HEK293 (cell line): ENCODE results near the gene PFN2.

ENCODE experiments used
- CTCF ChIP-seq: fragments of 450-650 bp; formaldehyde crosslinking; IDR thresholded peaks from 2 replicates; pipeline ENCODE4 v1.5.1; 2016; ENCODE audit warnings: missing biosample characterization, missing genetic modification characterization
- YY1 ChIP-seq: fragments of 450-650 bp; formaldehyde crosslinking; IDR thresholded peaks from 2 replicates; pipeline ENCODE4 v1.5.1; 2018; ENCODE audit warnings: missing biosample characterization, missing genetic modification characterization
- ZNF121 ChIP-seq: fragments of 450-650 bp; formaldehyde crosslinking; IDR thresholded peaks from 2 replicates; pipeline ENCODE4 v1.5.1; 2016; ENCODE audit warnings: missing biosample characterization, missing genetic modification characterization
- ZNF266 ChIP-seq: fragments of 450-650 bp; formaldehyde crosslinking; IDR thresholded peaks from 2 replicates; pipeline ENCODE4 v1.5.1; 2016; ENCODE audit warnings: missing biosample characterization, missing genetic modification characterization, low read depth
- ZNF274 ChIP-seq, 2 experiments: fragments of 200-500 bp in 1 of 2; fragments of 450-650 bp in 1 of 2; sonication (Bioruptor generic) in 1 of 2; formaldehyde crosslinking in 1 of 2; IDR thresholded peaks; 2 replicates each; pipeline versions ENCODE4 v1.5.1 to v1.6.1; 2014 to 2016; ENCODE audit warnings: borderline replicate concordance in 1 of 2, inconsistent platforms in 1 of 2, low read length in 1 of 2, missing biosample characterization in 1 of 2, missing genetic modification characterization in 1 of 2
- ZNF292 ChIP-seq: fragments of 450-650 bp; formaldehyde crosslinking; IDR thresholded peaks from 2 replicates; pipeline ENCODE4 v1.5.1; 2016; ENCODE audit warnings: low read depth, missing biosample characterization, missing genetic modification characterization, borderline replicate concordance
- ZNF398 ChIP-seq: fragments of 450-650 bp; formaldehyde crosslinking; IDR thresholded peaks from 2 replicates; pipeline ENCODE4 v1.5.1; 2017; ENCODE audit warnings: missing biosample characterization, missing genetic modification characterization
- ZNF416 ChIP-seq: fragments of 450-650 bp; formaldehyde crosslinking; IDR thresholded peaks from 2 replicates; pipeline ENCODE4 v1.5.1; 2016; ENCODE audit warnings: missing biosample characterization, missing genetic modification characterization
- TF ChIP-seq, protein P1 (sequence below): fragments of 450-650 bp; formaldehyde crosslinking; IDR thresholded peaks from 2 replicates; pipeline ENCODE4 v1.5.1; 2016; ENCODE audit warnings: missing biosample characterization, missing genetic modification characterization

DNA sequence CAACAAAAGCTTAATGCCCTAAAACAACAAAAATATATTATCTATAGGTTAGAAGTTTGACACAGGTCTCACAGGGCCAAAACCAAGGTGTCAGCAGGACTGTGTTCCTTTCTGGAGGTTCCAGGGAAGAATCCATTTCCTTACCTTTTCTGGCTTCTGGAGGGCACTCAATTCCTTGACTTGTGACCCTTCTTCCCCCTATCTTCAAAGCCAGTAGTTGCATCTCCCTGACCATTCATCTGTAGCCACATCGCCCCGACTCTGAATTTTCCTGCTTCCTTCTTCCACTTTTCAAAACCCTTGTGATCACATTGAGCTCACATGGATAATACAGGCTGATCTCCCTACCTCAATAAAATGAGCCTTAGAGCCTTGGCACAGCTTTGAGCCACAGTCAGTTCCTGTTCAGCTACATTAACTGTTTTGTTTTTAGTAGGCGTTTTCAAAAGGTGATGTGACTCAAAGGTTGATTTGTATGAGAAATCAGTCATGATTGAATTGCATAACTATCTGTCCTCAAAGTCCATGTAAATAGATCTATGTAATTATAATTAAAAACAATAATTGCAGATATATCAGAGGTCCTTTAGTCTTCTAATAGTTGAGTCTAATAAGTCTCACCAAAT, 12.4 kb downstream of the PFN2 start:
- TF ChIP-seq, protein P1, sequence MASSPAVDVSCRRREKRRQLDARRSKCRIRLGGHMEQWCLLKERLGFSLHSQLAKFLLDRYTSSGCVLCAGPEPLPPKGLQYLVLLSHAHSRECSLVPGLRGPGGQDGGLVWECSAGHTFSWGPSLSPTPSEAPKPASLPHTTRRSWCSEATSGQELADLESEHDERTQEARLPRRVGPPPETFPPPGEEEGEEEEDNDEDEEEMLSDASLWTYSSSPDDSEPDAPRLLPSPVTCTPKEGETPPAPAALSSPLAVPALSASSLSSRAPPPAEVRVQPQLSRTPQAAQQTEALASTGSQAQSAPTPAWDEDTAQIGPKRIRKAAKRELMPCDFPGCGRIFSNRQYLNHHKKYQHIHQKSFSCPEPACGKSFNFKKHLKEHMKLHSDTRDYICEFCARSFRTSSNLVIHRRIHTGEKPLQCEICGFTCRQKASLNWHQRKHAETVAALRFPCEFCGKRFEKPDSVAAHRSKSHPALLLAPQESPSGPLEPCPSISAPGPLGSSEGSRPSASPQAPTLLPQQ (tag by site-specific recombination), result no peak
- no peak for TF ChIP-seq CTCF
- TF ChIP-seq ZNF274 (IDR thresholded peaks at IDR 0.05; ENCODE audit: low read length), result no peak
- no peak for TF ChIP-seq ZNF274 (tag by site-specific recombination; IDR thresholded peaks at IDR 0.05; ENCODE audit: borderline replicate concordance)
- no peak for TF ChIP-seq ZNF398 (tag by site-specific recombination)
- TF ChIP-seq YY1 (tag by site-specific recombination), result no peak
- TF ChIP-seq ZNF416 (tag by site-specific recombination), result no peak
- no peak for TF ChIP-seq ZNF292
- no peak for TF ChIP-seq ZNF266
- TF ChIP-seq ZNF121, result no peak
